GM23248 (cell line): ENCODE data around the gene TMEM163. TPM values are rescaled to one million over a fixed set of nuclear protein-coding genes. Genes with fewer than 3 reads are reported as not detected.

Source experiments
- DNase-seq: peaks from one replicate; pipeline ENCODE4 v3.0.0-alpha.2; 2015
- H2AFZ ChIP-seq: fragments of 200-600 bp; sonication (generic); 2 replicates; pipeline ENCODE4 v1.6.1; 2016; ENCODE audit warnings: antibody characterized with exemption
- H3F3A ChIP-seq: fragments of 200-600 bp; sonication (generic); 2 replicates; pipeline ENCODE4 v1.6.1; 2016; ENCODE audit warnings: mild to moderate bottlenecking, antibody characterized with exemption, mixed run types; ENCODE audit not compliant: insufficient read depth
- H3K27ac ChIP-seq: fragments of 200-600 bp; sonication (generic); 2 replicates; pipeline ENCODE4 v1.5.1; 2016; ENCODE audit warnings: mild to moderate bottlenecking
- H3K27me3 ChIP-seq: fragments of 200-600 bp; sonication (generic); replicated peaks from 2 replicates; pipeline ENCODE4 v1.6.1; 2016; ENCODE audit warnings: mild to moderate bottlenecking; ENCODE audit not compliant: insufficient read depth
- H3K36me3 ChIP-seq: fragments of 200-600 bp; sonication (generic); 2 replicates; pipeline ENCODE4 v1.6.1; 2016; ENCODE audit warnings: low read depth, mild to moderate bottlenecking
- H3K4me1 ChIP-seq: fragments of 200-600 bp; sonication (generic); 2 replicates; pipeline ENCODE4 v1.6.1; 2016; ENCODE audit warnings: mild to moderate bottlenecking; ENCODE audit not compliant: insufficient read depth
- H3K4me2 ChIP-seq: fragments of 200-600 bp; sonication (generic); one replicate; pipeline ENCODE4 v1.6.1; 2016; ENCODE audit warnings: mild to moderate bottlenecking; ENCODE audit not compliant: unreplicated experiment
- H3K4me3 ChIP-seq: fragments of 200-600 bp; sonication (generic); 2 replicates; pipeline ENCODE4 v1.5.1; 2016; ENCODE audit warnings: mild to moderate bottlenecking
- H3K79me2 ChIP-seq: fragments of 200-600 bp; sonication (generic); 2 replicates; pipeline ENCODE4 v1.6.1; 2016; ENCODE audit warnings: mild to moderate bottlenecking; ENCODE audit not compliant: insufficient read depth
- H3K9ac ChIP-seq: fragments of 200-600 bp; sonication (generic); 2 replicates; pipeline ENCODE4 v1.6.1; 2016; ENCODE audit warnings: mild to moderate bottlenecking
- H3K9me2 ChIP-seq: fragments of 200-600 bp; sonication (generic); 2 replicates; pipeline ENCODE4 v1.6.1; 2016; ENCODE audit warnings: mixed run types, mild to moderate bottlenecking, moderate library complexity; ENCODE audit not compliant: insufficient read depth
- H3K9me3 ChIP-seq: fragments of 200-600 bp; sonication (generic); one replicate; pipeline ENCODE4 v1.6.1; 2017; ENCODE audit warnings: low read depth
- H4K20me1 ChIP-seq: fragments of 200-600 bp; sonication (generic); 2 replicates; pipeline ENCODE4 v1.6.0; 2016; ENCODE audit not compliant: insufficient read depth
- EZH2 ChIP-seq: fragments of 200-600 bp; sonication (generic); IDR thresholded peaks from 2 replicates; pipeline ENCODE4 v1.6.1; 2018; ENCODE audit warnings: antibody characterized with exemption, mild to moderate bottlenecking; ENCODE audit not compliant: insufficient read depth, poor library complexity, severe bottlenecking
- EZH2phosphoT487 ChIP-seq: fragments of 200-600 bp; sonication (generic); IDR thresholded peaks from 2 replicates; pipeline ENCODE4 v1.6.1; 2018; ENCODE audit warnings: antibody characterized with exemption, moderate library complexity, mild to moderate bottlenecking, low read depth; ENCODE audit not compliant: insufficient read depth
- WGBS, 2 experiments: methylation state at CpG; one replicate each; pipeline ENCODE4 v1.1.6; 2015 to 2017; ENCODE audit warnings: low lambda C conversion rate in 2 of 2, low coverage in 1 of 2; ENCODE audit errors: missing lambda C conversion rate in 2 of 2; 5-methylcytosine and 5-hydroxymethylcytosine counted together
- in situ Hi-C: fragments of 300-500 bp; cut with MboI; formaldehyde crosslinking; loops from 2 replicates; pipeline ENCODE4 v1.15.0; 2020
- polyA plus RNA-seq: library from polyadenylated mRNA; unstranded; fragments of >200 nt; fragmentation: Nextera tagmentation; extraction: Ambion mirVana; gene quantifications from 2 replicates; pipeline ENCODE4 v1.2.1, GENCODE V29; 2016
- total RNA-seq: library from RNA; depleted of rRNA; stranded (reverse); fragments of >200 nt; shearing (Covaris generic); gene quantifications from 2 replicates; pipeline ENCODE4 v1.2.3, GENCODE V29; 2014

The TMEM163 gene
- total and polyA plus RNA-seq, 2 experiments from 2014 or later = not detected

GRCh38 chr2:134436706-134437105 is 282.1 kb downstream of the TMEM163 start:
- H4K20me1 ChIP-seq = no peaks in the 10 kb centered on the region
- no peak for DNase-seq
- no peak overlapping the region for H3K27ac ChIP-seq
- no peaks in the 10 kb centered on the region for H3K79me2 ChIP-seq
- H3K4me3 ChIP-seq = no peak overlapping the region
- H3K9me2 ChIP-seq = no peaks in the 10 kb centered on the region
- H3K4me1 ChIP-seq = peaks cover 9% of the 10 kb centered on the region
- WGBS, 2 experiments = 94 to 96% methylated on average over 7 of the region's 7 CpGs
- TF ChIP-seq EZH2phosphoT487 (no peak), EZH2 (no peak)
- H3F3A ChIP-seq = no peaks in the 10 kb centered on the region
- no peaks in the 10 kb centered on the region for H3K36me3 ChIP-seq
- no peak overlapping the region for H3K9ac ChIP-seq
- H3K4me2 ChIP-seq = no peak overlapping the region
- no peaks in the 10 kb centered on the region for H3K27me3 ChIP-seq
- no peaks in the 10 kb centered on the region for H3K9me3 ChIP-seq
- H2AFZ ChIP-seq = no peak overlapping the region
- in situ Hi-C loops = no loop called here

- in situ Hi-C loops = no loop called here
- Histone ChIP-seq H3K4me3 (no peak overlapping the region), H3F3A (no peaks in the 10 kb centered on the region), H3K9me2 (no peaks in the 10 kb centered on the region), H3K4me1 (peaks cover 9% of the 10 kb centered on the region), H3K79me2 (no peaks in the 10 kb centered on the region), H4K20me1 (no peaks in the 10 kb centered on the region), H3K4me2 (no peak overlapping the region), H3K9me3 (no peaks in the 10 kb centered on the region), H3K36me3 (no peaks in the 10 kb centered on the region), H3K27me3 (no peaks in the 10 kb centered on the region), H3K9ac (no peak overlapping the region), H3K27ac (no peak overlapping the region), H2AFZ (no peak overlapping the region)
- DNase-seq = no peak
- TF ChIP-seq EZH2 (no peak), EZH2phosphoT487 (no peak)
Observed at GRCh38 chr2:134435936-134436335, 282.9 kb downstream of the TMEM163 start.

- Histone ChIP-seq H4K20me1 (no peaks in the 10 kb centered on the region), H3K4me3 (no peak overlapping the region), H3K27ac (no peak overlapping the region), H3K9me2 (no peaks in the 10 kb centered on the region), H2AFZ (no peak overlapping the region), H3K36me3 (no peaks in the 10 kb centered on the region), H3F3A (no peaks in the 10 kb centered on the region), H3K9ac (no peak overlapping the region), H3K4me2 (no peak overlapping the region), H3K27me3 (no peaks in the 10 kb centered on the region), H3K4me1 (peaks cover 9% of the 10 kb centered on the region), H3K79me2 (no peaks in the 10 kb centered on the region), H3K9me3 (no peaks in the 10 kb centered on the region)
- in situ Hi-C loops = no loop called here
- 94 to 96% methylated on average over 4 of the region's 4 CpGs for WGBS, 2 experiments
- TF ChIP-seq EZH2phosphoT487 (no peak), EZH2 (no peak)
- DNase-seq = no peak
Observed at GRCh38 chr2:134435505-134435904, 283.3 kb downstream of the TMEM163 start.

- in situ Hi-C loops = no loop called here
- no peak overlapping the region for H2AFZ ChIP-seq
- H3K9me2 ChIP-seq = no peaks in the 10 kb centered on the region
- no peak overlapping the region for H3K27ac ChIP-seq
- DNase-seq = no peak
- WGBS, 2 experiments = 97 to 100% methylated on average over 6 of the region's 6 CpGs
- H3K79me2 ChIP-seq = no peaks in the 10 kb centered on the region
- no peak overlapping the region for H3K9ac ChIP-seq
- no peaks in the 10 kb centered on the region for H3K36me3 ChIP-seq
- H3K4me1 ChIP-seq = peaks cover 9% of the 10 kb centered on the region
- TF ChIP-seq EZH2 (no peak), EZH2phosphoT487 (no peak)
- H3K27me3 ChIP-seq = no peaks in the 10 kb centered on the region
- no peaks in the 10 kb centered on the region for H3F3A ChIP-seq
- H3K9me3 ChIP-seq = no peaks in the 10 kb centered on the region
- H4K20me1 ChIP-seq = no peaks in the 10 kb centered on the region
- H3K4me3 ChIP-seq = no peak overlapping the region
- no peak overlapping the region for H3K4me2 ChIP-seq
Observed at GRCh38 chr2:134433979-134434378, 284.8 kb downstream of the TMEM163 start.

- Histone ChIP-seq H3K4me2 (no peak overlapping the region), H3K9ac (no peak overlapping the region), H4K20me1 (no peaks in the 10 kb centered on the region), H3K36me3 (no peaks in the 10 kb centered on the region), H3K79me2 (no peaks in the 10 kb centered on the region), H3K9me2 (no peaks in the 10 kb centered on the region), H3K4me1 (peaks cover 9% of the 10 kb centered on the region), H3K4me3 (no peak overlapping the region), H3F3A (no peaks in the 10 kb centered on the region), H3K27me3 (no peaks in the 10 kb centered on the region), H3K9me3 (no peaks in the 10 kb centered on the region), H3K27ac (no peak overlapping the region), H2AFZ (no peak overlapping the region)
- in situ Hi-C loops = no loop called here
- TF ChIP-seq EZH2phosphoT487 (no peak), EZH2 (no peak)
- 87 to 93% methylated on average over 7 of the region's 7 CpGs for WGBS, 2 experiments
- DNase-seq = no peak
Observed at GRCh38 chr2:134433469-134433868, 285.3 kb downstream of the TMEM163 start.
